ENCODE measurements around the gene ZCCHC9. TPM values are rescaled to one million over a fixed set of nuclear protein-coding genes. Genes with fewer than 3 reads are reported as not detected.
"Not testable (repeated sequence)": the region's sequence is repeated elsewhere in the genome, so short reads cannot be mapped to it uniquely, and the experiment has no call there.

ZCCHC9 gene
- total RNA-seq, 4 donors from 2014 or later, result 10.0 to 36.2 (median 28.2) TPM

DNA sequence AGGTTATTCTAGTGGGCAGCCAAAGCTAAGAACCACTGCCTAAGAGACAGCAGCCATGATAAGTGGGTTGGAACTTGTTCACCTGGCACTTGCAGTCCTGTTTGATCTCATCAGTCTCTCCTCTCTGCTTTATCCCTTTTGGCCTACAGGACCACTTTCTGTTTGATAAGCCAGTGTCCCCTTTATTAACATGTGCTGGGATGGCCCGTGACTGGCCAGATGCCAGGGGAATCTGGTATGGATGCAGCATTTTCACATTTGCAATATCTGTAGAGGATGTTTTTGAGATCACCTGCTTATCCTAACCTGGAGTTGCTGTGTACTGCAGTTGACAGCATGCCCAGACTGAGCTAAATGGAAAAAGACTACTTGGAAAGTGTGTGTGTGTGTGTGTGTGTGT lies 44.6 kb upstream of the ZCCHC9 start:
- no peak for DNase-seq
- H3K9me3 ChIP-seq, result no peaks in the 10 kb centered on the region
- intact Hi-C loops (cut with DNase I; ENCODE audit: low total_unique reads), result no loop called here
- no peak overlapping the region for H3K4me3 ChIP-seq
- no peaks in the 10 kb centered on the region for H3K36me3 ChIP-seq
- no peaks in the 10 kb centered on the region for H3K4me1 ChIP-seq
- no peaks in the 10 kb centered on the region for H3K27me3 ChIP-seq
- no peak overlapping the region for H3K27ac ChIP-seq
- no peak for TF ChIP-seq POLR2A (IDR thresholded peaks at IDR 0.05)
- TF ChIP-seq, protein P1, sequence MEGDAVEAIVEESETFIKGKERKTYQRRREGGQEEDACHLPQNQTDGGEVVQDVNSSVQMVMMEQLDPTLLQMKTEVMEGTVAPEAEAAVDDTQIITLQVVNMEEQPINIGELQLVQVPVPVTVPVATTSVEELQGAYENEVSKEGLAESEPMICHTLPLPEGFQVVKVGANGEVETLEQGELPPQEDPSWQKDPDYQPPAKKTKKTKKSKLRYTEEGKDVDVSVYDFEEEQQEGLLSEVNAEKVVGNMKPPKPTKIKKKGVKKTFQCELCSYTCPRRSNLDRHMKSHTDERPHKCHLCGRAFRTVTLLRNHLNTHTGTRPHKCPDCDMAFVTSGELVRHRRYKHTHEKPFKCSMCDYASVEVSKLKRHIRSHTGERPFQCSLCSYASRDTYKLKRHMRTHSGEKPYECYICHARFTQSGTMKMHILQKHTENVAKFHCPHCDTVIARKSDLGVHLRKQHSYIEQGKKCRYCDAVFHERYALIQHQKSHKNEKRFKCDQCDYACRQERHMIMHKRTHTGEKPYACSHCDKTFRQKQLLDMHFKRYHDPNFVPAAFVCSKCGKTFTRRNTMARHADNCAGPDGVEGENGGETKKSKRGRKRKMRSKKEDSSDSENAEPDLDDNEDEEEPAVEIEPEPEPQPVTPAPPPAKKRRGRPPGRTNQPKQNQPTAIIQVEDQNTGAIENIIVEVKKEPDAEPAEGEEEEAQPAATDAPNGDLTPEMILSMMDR (IDR thresholded peaks at IDR 0.05), result no peak

DNA sequence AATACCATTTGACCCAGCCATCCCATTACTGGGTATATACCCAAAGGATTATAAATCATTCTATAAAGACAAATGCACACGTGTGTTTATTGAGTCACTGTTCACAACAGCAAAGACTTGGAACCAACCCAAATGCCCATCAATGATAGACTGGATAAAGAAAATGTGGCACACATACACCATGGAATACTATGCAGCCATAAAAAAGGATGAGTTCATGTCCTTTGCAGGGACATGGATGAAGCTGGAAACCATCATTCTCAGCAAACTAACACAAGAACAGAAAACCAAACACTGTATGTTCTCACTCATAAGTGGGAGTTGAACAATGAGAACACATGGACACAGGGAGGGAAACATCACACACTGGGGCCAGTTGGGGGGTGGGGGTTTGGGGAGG lies 38.6 kb upstream of the ZCCHC9 start:
- H3K4me1 ChIP-seq; H3K9me3 ChIP-seq; H3K27ac ChIP-seq; H3K4me3 ChIP-seq; H3K27me3 ChIP-seq; intact Hi-C loops (cut with DNase I; ENCODE audit: low total_unique reads); H3K36me3 ChIP-seq; DNase-seq: not testable (repeated sequence)

DNA sequence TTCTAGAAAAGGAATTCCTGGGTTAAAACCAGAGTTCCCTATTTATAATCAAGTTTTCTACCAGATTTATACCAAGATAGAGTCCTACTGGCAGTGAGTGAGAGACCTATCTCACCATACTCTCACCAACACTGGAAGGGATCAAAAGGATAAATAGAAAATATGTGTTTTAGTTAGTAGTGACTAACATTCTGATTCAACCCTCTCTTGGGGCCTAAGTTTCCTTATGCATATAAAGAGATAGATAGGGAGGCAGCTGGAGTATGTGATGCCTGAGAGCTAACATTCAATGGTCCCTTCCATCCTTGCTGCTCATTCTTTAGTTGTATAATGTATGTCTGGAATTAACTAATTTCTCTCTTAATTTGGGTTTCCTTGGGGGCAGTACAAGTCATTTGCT lies 36.3 kb upstream of the ZCCHC9 start:
- TF ChIP-seq, protein P1 (IDR thresholded peaks at IDR 0.05), result no peak
- TF ChIP-seq POLR2A (IDR thresholded peaks at IDR 0.05), result no peak
- no peak for DNase-seq
- no peaks in the 10 kb centered on the region for H3K36me3 ChIP-seq
- no peaks in the 10 kb centered on the region for H3K4me1 ChIP-seq
- H3K9me3 ChIP-seq, result no peaks in the 10 kb centered on the region
- no peak overlapping the region for H3K4me3 ChIP-seq
- intact Hi-C loops (cut with DNase I; ENCODE audit: low total_unique reads), result no loop called here
- H3K27me3 ChIP-seq, result no peaks in the 10 kb centered on the region
- no peak overlapping the region for H3K27ac ChIP-seq

DNA sequence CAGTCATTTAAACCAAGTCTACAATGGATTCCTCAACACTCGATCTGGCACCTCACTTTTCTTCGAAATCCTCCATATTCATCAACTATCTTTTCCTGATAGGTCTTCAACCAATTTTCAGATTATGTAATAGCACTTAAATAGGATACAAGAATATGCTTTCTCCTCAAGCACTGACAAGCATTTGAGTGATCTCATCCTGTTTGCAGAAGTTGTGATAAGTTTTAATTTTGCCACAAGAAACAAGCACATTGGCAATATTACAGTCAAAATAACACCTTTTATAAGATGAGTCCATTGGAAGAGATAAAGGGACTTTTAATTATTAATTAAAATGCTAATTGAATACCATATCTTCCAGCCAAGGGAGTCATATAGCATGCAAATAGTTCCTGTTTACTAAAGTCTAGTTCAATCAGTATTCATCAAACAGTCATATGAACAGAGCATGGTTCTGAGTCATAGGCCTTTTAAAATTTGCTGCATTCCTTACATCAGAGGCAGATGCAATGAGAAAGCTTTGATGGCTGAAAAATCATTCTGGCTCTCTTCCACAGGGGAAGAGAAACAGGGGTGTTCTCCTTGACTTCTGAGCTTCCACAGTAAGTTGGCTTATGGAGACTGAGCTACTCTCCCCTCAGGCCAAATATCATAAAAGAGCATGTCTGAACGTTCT lies 32.7 kb upstream of the ZCCHC9 start:
- peak overlapping the region in 1 of 2 donors; percentile 57 for H3K27ac ChIP-seq
- no peaks in the 10 kb centered on the region for H3K27me3 ChIP-seq
- no peak for DNase-seq
- no peak for TF ChIP-seq POLR2A (IDR thresholded peaks at IDR 0.05)
- TF ChIP-seq, protein P1 (IDR thresholded peaks at IDR 0.05), result no peak
- no peaks in the 10 kb centered on the region for H3K36me3 ChIP-seq
- H3K9me3 ChIP-seq, result peaks cover 0 to 8% of the 10 kb centered on the region in 2 donors
- H3K4me1 ChIP-seq, result no peaks in the 10 kb centered on the region
- intact Hi-C loops (cut with DNase I; ENCODE audit: low total_unique reads), result no loop called here
- H3K4me3 ChIP-seq, result no peak overlapping the region

DNA sequence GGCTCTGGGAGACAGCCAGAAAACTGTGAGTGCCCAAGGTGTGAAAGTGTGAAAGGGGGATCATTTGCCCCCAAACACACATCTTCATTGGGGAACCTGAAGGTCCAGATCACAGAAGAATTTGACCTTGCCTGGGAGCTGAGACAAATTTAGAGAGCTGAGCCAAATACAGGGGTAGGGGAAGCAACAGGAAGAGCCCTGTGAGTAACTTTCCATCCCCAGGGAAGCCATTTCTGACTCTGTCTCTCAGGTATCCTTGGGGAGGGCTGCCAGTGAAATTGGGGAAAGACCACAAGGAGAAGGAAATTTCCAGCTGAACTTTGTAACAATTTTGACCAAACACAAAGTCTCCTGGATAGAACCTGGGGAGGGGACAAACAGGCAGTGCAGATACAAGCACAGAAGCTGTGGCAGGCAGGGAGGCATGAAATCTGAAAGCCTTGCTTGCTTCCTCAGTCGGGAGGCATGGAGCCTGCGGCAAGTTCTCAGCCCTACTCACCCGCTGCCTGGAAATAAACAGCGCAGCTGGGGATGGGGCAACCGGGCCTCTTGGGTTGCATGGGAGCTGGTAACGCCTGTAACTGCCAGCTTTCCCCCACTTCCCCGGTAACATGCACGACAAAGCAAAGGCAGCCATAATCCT lies 31.5 kb upstream of the ZCCHC9 start:
- H3K27ac ChIP-seq, result peak overlapping the region in 1 of 2 donors; percentile 57
- peaks cover 0 to 15% of the 10 kb centered on the region in 2 donors for H3K9me3 ChIP-seq
- no peak for TF ChIP-seq POLR2A (IDR thresholded peaks at IDR 0.05)
- TF ChIP-seq, protein P1 (IDR thresholded peaks at IDR 0.05), result no peak
- H3K27me3 ChIP-seq, result no peaks in the 10 kb centered on the region
- no peak overlapping the region for H3K4me3 ChIP-seq
- H3K36me3 ChIP-seq, result no peaks in the 10 kb centered on the region
- H3K4me1 ChIP-seq, result no peaks in the 10 kb centered on the region
- intact Hi-C loops (cut with DNase I; ENCODE audit: low total_unique reads), result no loop called here
- no peak for DNase-seq

DNA sequence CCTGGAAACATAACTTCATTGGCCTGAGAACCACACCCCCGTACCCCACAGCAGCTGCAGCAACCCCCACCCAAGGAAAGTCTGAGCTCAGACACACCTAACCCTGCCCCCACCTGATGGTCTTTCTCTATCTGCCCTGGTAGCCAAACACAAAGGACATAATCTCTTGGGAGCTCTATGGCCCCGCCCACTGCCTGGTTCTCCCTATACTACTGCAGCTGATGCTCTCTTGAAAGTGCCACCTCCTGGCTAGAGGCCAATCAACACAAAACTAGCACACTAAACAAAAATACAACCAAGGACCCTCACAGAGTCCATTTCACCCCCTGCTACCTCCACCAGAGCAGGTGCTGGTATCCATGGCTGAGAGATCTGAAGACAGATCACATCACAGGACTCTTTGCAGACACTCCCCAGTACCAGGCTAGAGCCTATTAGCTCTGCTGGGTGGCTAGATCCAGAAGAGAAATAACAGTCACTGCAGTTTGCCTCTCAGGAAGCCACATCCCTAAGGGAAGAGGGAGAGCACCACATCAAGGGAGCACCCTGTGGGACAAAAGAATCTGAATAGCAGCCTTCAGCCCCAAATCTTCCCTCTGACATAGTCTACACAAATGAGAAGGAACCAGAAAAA lies 30.9 kb upstream of the ZCCHC9 start:
- H3K4me1 ChIP-seq; intact Hi-C loops (cut with DNase I; ENCODE audit: low total_unique reads); H3K27me3 ChIP-seq; H3K27ac ChIP-seq; DNase-seq; H3K36me3 ChIP-seq; H3K4me3 ChIP-seq: not testable (repeated sequence)
- peaks cover 0 to 21% of the 10 kb centered on the region in 2 donors for H3K9me3 ChIP-seq

Measured in uterus (tissue), 4 donors.